ENCODE measurements around the gene IYD. TPM values are rescaled to one million over a fixed set of nuclear protein-coding genes. Genes with fewer than 3 reads are reported as not detected.
A peak's percentile ranks its signal among the peaks of the same experiment; 100 is the strongest.

The IYD gene
- total and polyA plus RNA-seq, 4 donors = 0.26 to 1.9 (median 0.77) TPM

DNA sequence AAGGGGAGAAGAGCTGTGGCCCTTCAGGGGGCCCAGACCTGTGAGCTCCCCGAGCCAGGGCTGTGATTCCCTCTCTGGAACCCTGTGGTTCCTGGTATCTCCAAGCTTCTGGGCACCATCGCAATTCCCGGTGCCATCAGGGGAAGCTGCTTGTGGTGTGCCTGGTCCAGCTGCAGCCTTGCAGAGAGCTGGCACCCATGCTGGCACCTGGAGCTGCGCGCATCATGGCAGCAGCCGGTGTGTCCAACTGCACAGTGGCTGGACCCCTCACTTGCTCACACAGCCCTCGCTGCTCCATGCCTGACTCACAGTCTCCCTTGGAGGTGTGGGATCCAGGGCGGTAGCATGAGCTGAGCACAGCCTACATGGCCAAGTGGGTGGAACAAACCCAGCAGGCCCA is 56.7 kb downstream of the IYD start:
- Histone ChIP-seq H3K27ac (ENCODE audit: low read depth in 1 of 2, low read length in 1 of 2) (peak overlapping the region in 1 of 2 donors; percentile 20), H3K36me3 (ENCODE audit: control insufficient read depth in 4 of 4, insufficient read depth in 4 of 4, low read length in 4 of 4) (no peaks in the 10 kb centered on the region), H3K4me1 (ENCODE audit: control insufficient read depth in 5 of 5, insufficient read depth in 5 of 5, low read length in 5 of 5) (peaks cover 0 to 6% (median 1%) of the 10 kb centered on the region in 5 donors), H3K4me3 (no peak overlapping the region), H3K27me3 (ENCODE audit: control insufficient read depth in 3 of 3, insufficient read depth in 3 of 3, low read length in 2 of 3) (no peaks in the 10 kb centered on the region), H3K9me3 (ENCODE audit: control insufficient read depth in 4 of 4, insufficient read depth in 3 of 4, low read length in 3 of 4) (no peaks in the 10 kb centered on the region), H3K9ac (ENCODE audit: insufficient read depth in 1 of 2, low read length in 2 of 2) (no peak overlapping the region)
- DNase-seq (no peak), ATAC-seq (ENCODE audit: insufficient read depth, low FRiP score) (no peak)
- TF ChIP-seq, protein P1, sequence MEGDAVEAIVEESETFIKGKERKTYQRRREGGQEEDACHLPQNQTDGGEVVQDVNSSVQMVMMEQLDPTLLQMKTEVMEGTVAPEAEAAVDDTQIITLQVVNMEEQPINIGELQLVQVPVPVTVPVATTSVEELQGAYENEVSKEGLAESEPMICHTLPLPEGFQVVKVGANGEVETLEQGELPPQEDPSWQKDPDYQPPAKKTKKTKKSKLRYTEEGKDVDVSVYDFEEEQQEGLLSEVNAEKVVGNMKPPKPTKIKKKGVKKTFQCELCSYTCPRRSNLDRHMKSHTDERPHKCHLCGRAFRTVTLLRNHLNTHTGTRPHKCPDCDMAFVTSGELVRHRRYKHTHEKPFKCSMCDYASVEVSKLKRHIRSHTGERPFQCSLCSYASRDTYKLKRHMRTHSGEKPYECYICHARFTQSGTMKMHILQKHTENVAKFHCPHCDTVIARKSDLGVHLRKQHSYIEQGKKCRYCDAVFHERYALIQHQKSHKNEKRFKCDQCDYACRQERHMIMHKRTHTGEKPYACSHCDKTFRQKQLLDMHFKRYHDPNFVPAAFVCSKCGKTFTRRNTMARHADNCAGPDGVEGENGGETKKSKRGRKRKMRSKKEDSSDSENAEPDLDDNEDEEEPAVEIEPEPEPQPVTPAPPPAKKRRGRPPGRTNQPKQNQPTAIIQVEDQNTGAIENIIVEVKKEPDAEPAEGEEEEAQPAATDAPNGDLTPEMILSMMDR (IDR thresholded peaks at IDR 0.05; ENCODE audit: control extremely low read depth, extremely low read depth) = no peak
- WGBS, 2 donors = 91 to 96% methylated on average over 8 of the region's 8 CpGs

DNA sequence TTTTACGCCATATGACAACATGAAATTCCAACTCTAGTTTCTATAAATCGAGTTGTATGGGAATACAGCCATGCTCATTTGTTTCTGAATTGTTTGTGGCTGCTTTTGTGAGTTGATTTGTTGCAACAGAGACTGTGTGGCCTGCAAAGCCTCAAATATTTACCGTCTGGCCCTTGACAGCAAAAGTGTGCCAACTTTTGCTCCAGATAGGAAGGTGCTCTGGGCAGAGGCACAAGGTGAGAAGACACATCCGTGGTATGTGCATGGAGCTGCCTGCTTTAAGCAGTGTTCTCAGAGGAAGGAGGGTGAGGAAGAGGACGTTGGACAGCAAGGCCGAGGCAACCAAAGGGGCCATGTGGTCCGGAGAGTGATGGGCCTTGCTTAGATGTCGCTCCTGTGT is 57.4 kb downstream of the IYD start:
- WGBS, 2 donors = 72 to 77% methylated on average over 8 of the region's 8 CpGs
- Histone ChIP-seq H3K9ac (ENCODE audit: insufficient read depth in 1 of 2, low read length in 2 of 2) (no peak overlapping the region), H3K27ac (ENCODE audit: low read depth in 1 of 2, low read length in 1 of 2) (no peak overlapping the region), H3K9me3 (ENCODE audit: control insufficient read depth in 4 of 4, insufficient read depth in 3 of 4, low read length in 3 of 4) (no peaks in the 10 kb centered on the region), H3K4me1 (ENCODE audit: control insufficient read depth in 5 of 5, insufficient read depth in 5 of 5, low read length in 5 of 5) (peaks cover 0 to 6% (median 4%) of the 10 kb centered on the region in 5 donors), H3K27me3 (ENCODE audit: control insufficient read depth in 3 of 3, insufficient read depth in 3 of 3, low read length in 2 of 3) (no peaks in the 10 kb centered on the region), H3K36me3 (ENCODE audit: control insufficient read depth in 4 of 4, insufficient read depth in 4 of 4, low read length in 4 of 4) (no peaks in the 10 kb centered on the region), H3K4me3 (no peak overlapping the region)
- ATAC-seq (ENCODE audit: insufficient read depth, low FRiP score) (no peak), DNase-seq (peak in 2 of 3 donors; percentile 27 to 53)
- TF ChIP-seq, protein P1 (IDR thresholded peaks at IDR 0.05; ENCODE audit: control extremely low read depth, extremely low read depth) = no peak

DNA sequence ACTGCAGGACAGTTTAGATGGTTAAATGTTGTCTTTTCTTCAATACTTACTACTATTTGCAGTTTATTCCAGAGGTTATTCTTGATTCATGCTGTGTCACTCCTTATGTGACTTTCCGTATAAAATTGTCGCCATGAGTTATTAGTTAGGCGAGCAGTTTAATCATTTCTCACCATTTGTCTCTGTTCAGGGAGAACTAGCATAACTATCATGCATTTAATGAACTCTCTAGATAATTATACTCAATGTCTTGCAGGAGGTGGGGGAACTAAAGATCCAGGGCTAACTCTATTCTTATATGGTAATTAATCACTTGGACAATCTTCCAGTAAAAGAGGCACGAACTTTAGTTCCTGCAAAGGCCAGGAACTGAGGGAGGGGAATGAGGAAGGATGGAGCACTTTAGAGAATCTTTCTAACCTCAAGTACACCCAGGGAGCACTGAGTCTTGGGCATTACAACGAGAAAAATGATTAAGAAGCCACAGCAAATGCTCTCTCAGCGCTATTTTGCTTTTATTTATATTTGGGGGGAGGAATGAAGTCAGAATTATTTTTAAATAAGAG is 58.3 kb downstream of the IYD start:
- no peaks in the 10 kb centered on the region for H3K36me3 ChIP-seq (ENCODE audit: control insufficient read depth in 4 of 4, insufficient read depth in 4 of 4, low read length in 4 of 4)
- no peak overlapping the region for H3K27ac ChIP-seq (ENCODE audit: low read depth in 1 of 2, low read length in 1 of 2)
- H3K9me3 ChIP-seq (ENCODE audit: control insufficient read depth in 4 of 4, insufficient read depth in 3 of 4, low read length in 3 of 4) = no peaks in the 10 kb centered on the region
- no peak for DNase-seq
- H3K4me1 ChIP-seq (ENCODE audit: control insufficient read depth in 5 of 5, insufficient read depth in 5 of 5, low read length in 5 of 5) = peaks cover 0 to 7% (median 5%) of the 10 kb centered on the region in 5 donors
- TF ChIP-seq, protein P1 (IDR thresholded peaks at IDR 0.05; ENCODE audit: control extremely low read depth, extremely low read depth) = no peak
- H3K27me3 ChIP-seq (ENCODE audit: control insufficient read depth in 3 of 3, insufficient read depth in 3 of 3, low read length in 2 of 3) = no peaks in the 10 kb centered on the region
- H3K4me3 ChIP-seq = no peak overlapping the region
- no peak for ATAC-seq (ENCODE audit: insufficient read depth, low FRiP score)
- no peak overlapping the region for H3K9ac ChIP-seq (ENCODE audit: insufficient read depth in 1 of 2, low read length in 2 of 2)
- WGBS, 2 donors = 62 to 67% methylated on average over 6 of the region's 6 CpGs

DNA sequence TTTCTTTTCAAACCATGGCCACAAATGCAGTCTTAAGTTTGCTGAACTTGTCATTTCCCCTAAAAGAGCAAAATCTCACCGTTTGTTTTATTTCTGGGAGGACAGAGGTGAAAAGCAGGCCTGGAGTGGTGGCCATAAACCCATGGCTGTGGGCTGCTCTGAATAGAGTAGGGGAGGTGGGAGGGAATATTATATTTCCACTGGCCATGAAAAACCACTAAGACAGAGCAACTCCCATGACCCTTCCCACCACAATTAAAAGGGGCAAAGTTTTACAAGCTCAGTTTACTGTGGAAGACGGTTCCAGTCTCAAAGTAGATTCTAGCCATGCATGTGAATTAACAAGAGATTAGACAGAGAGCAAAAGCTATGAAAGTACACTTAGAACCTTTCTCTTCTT is 59.0 kb downstream of the IYD start:
- Histone ChIP-seq H3K27ac (ENCODE audit: low read depth in 1 of 2, low read length in 1 of 2) (no peak overlapping the region), H3K4me3 (no peak overlapping the region), H3K4me1 (ENCODE audit: control insufficient read depth in 5 of 5, insufficient read depth in 5 of 5, low read length in 5 of 5) (peaks cover 0 to 7% (median 5%) of the 10 kb centered on the region in 5 donors), H3K9me3 (ENCODE audit: control insufficient read depth in 4 of 4, insufficient read depth in 3 of 4, low read length in 3 of 4) (no peaks in the 10 kb centered on the region), H3K9ac (ENCODE audit: insufficient read depth in 1 of 2, low read length in 2 of 2) (no peak overlapping the region), H3K36me3 (ENCODE audit: control insufficient read depth in 4 of 4, insufficient read depth in 4 of 4, low read length in 4 of 4) (no peaks in the 10 kb centered on the region), H3K27me3 (ENCODE audit: control insufficient read depth in 3 of 3, insufficient read depth in 3 of 3, low read length in 2 of 3) (no peaks in the 10 kb centered on the region)
- DNase-seq (no peak), ATAC-seq (ENCODE audit: insufficient read depth, low FRiP score) (no peak)
- 94 to 96% methylated on average over 2 of the region's 2 CpGs for WGBS, 2 donors
- TF ChIP-seq, protein P1 (IDR thresholded peaks at IDR 0.05; ENCODE audit: control extremely low read depth, extremely low read depth) = no peak

Measured in lung (tissue), 12 donors.